Measurements from ENCODE around the gene MS4A18. TPM values are rescaled to one million over a fixed set of nuclear protein-coding genes. Genes with fewer than 3 reads are reported as not detected.

Gene MS4A18
- total and polyA plus RNA-seq, 2 donors (not counting 3 experiments of a cell fraction or from before 2014, with no cell fraction given): not detected

DNA sequence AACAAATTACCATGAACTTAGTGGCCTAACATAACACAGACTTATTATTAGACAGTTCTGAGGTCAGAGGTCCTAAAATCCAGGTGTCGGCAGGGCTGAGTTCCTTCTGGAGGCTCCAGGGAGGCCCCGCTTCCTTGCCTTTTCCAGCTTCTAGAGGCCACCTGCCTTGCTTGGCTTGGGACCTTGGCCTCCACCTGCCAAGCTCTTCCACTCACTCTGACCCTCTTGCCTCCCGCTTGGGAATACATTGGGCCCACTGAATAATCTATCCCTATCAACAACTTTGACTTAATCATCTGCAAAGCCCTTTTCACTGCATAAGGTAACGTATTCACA is 57.4 kb downstream of the MS4A18 start:
- Histone ChIP-seq H3K4me3 (replicated peaks in 1 of 3; ENCODE audit: insufficient read depth in 1 of 3, low read depth in 1 of 3, low read length in 3 of 3) (no peak overlapping the region), H3K4me1 (ENCODE audit: control insufficient read depth, extremely low read depth, insufficient read depth, low read length) (peaks cover 21% of the 10 kb centered on the region), H3K27ac (ENCODE audit: insufficient read depth, low read depth, low read length) (no peak overlapping the region), H4K20me1 (replicated peaks; ENCODE audit: control insufficient read depth, extremely low read depth, insufficient read depth, low read length) (no peaks in the 10 kb centered on the region), H3K79me2 (ENCODE audit: control insufficient read depth, insufficient read depth, low read length) (no peaks in the 10 kb centered on the region), H3K9me3 (replicated peaks; ENCODE audit: control insufficient read depth, insufficient read depth, low read length) (no peaks in the 10 kb centered on the region), H3K36me3 (ENCODE audit: control insufficient read depth in 2 of 2, extremely low read depth in 1 of 2, insufficient read depth in 2 of 2, low read length in 2 of 2) (no peaks in the 10 kb centered on the region), H3K9me1 (replicated peaks; ENCODE audit: control insufficient read depth, extremely low read depth, insufficient read depth, low read length) (no peaks in the 10 kb centered on the region), H3K27me3 (ENCODE audit: control insufficient read depth in 2 of 2, insufficient read depth in 2 of 2, low read length in 2 of 2) (no peaks in the 10 kb centered on the region), H3K4me2 (ENCODE audit: insufficient read depth, low read length) (no peak overlapping the region), H3K9ac (replicated peaks; ENCODE audit: extremely low read depth, insufficient read depth, low read length) (no peak overlapping the region), H2AFZ (ENCODE audit: low read depth, low read length) (no peak overlapping the region)
- BruUV-seq (replicated peaks): no TSS peak
- no peak for FAIRE-seq
- DNase-seq (ENCODE audit: low read depth, low spot score): no peak
- POLR2A ChIA-PET: no interaction called here
- intact Hi-C loops (cut with micrococcal nuclease) (no loop called here), dilution Hi-C loops (cut with MboI; ENCODE audit: extremely low pct_ligation_motif_present, low sequenced_read_pairs) (no loop called here)
- CTCF ChIA-PET: interaction anchor here (1.7 to 2.5 kb wide), 2 partner anchors 106 to 117 kb away, joined by 4 to 9 read pairs; no protein-coding TSS in a partner anchor
- TF ChIP-seq GATA2 (IDR thresholded peaks at IDR 0.05; ENCODE audit: insufficient read depth, insufficient read length, low read depth, low read length): no peak
- no peak for TF ChIP-seq POLR2A (IDR thresholded peaks at IDR 0.05; ENCODE audit: low read depth, low read length)
- no peak for TF ChIP-seq FOS (IDR thresholded peaks at IDR 0.05; ENCODE audit: borderline replicate concordance, insufficient read depth, low read length)
- TF ChIP-seq POLR2AphosphoS5 (IDR thresholded peaks at IDR 0.05; ENCODE audit: insufficient read depth, low read depth, low read length): no peak
- TF ChIP-seq JUN (IDR thresholded peaks at IDR 0.05; ENCODE audit: borderline replicate concordance, insufficient read depth, insufficient read length, low read depth): no peak
- TF ChIP-seq EZH2 (IDR thresholded peaks at IDR 0.05; ENCODE audit: borderline replicate concordance, low read depth, low read length, severe bottlenecking): no peak
- TF ChIP-seq MYC (IDR thresholded peaks at IDR 0.05; ENCODE audit: low read depth, low read length): no peak
- TF ChIP-seq, protein P1, sequence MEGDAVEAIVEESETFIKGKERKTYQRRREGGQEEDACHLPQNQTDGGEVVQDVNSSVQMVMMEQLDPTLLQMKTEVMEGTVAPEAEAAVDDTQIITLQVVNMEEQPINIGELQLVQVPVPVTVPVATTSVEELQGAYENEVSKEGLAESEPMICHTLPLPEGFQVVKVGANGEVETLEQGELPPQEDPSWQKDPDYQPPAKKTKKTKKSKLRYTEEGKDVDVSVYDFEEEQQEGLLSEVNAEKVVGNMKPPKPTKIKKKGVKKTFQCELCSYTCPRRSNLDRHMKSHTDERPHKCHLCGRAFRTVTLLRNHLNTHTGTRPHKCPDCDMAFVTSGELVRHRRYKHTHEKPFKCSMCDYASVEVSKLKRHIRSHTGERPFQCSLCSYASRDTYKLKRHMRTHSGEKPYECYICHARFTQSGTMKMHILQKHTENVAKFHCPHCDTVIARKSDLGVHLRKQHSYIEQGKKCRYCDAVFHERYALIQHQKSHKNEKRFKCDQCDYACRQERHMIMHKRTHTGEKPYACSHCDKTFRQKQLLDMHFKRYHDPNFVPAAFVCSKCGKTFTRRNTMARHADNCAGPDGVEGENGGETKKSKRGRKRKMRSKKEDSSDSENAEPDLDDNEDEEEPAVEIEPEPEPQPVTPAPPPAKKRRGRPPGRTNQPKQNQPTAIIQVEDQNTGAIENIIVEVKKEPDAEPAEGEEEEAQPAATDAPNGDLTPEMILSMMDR (IDR thresholded peaks at IDR 0.05; ENCODE audit: extremely low read depth in 1 of 2, insufficient read depth in 1 of 2, low read depth in 1 of 2, low read length in 2 of 2): no peak
- TF ChIP-seq, protein P2, sequence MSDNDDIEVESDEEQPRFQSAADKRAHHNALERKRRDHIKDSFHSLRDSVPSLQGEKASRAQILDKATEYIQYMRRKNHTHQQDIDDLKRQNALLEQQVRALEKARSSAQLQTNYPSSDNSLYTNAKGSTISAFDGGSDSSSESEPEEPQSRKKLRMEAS (IDR thresholded peaks at IDR 0.05; ENCODE audit: insufficient read depth, insufficient read length): no peak

Data from endothelial cell of umbilical vein (primary cell).